Calu3 (cell line): ENCODE data around the gene SNAP91. TPM values are rescaled to one million over a fixed set of nuclear protein-coding genes. Genes with fewer than 3 reads are reported as not detected.

Experiments used
- BruUV-seq: library from RNA; stranded (reverse); fragments of 400-500 nt; replicated peaks from 2 replicates; lab custom pipeline; 2021; lab: Mats Ljungman, UMichigan
- CTCF ChIA-PET: fragments of 300-600 bp; sonication (Branson Sonifier 250); formaldehyde crosslinking; loops from one replicate; lab custom pipeline; 2022; ENCODE audit warnings: antibody characterized with exemption; lab: Charles Lee
- DNase-seq: peaks from one replicate; pipeline ENCODE4 v3.0.0; 2022
- H3K27ac Mint-ChIP-seq: one replicate; pipeline ENCODE4 v1.8.0; 2022; ENCODE audit warnings: mixed read lengths; ENCODE audit not compliant: unreplicated experiment
- H3K27me3 Mint-ChIP-seq: one replicate; pipeline ENCODE4 v1.8.0; 2022; ENCODE audit warnings: mixed read lengths; ENCODE audit not compliant: unreplicated experiment
- H3K36me3 Mint-ChIP-seq: one replicate; pipeline ENCODE4 v1.8.0; 2022; ENCODE audit warnings: mild to moderate bottlenecking, moderate library complexity, mixed read lengths; ENCODE audit not compliant: insufficient read depth, unreplicated experiment
- H3K4me1 Mint-ChIP-seq: one replicate; pipeline ENCODE4 v1.8.0; 2022; ENCODE audit warnings: mild to moderate bottlenecking, low read depth, mixed read lengths; ENCODE audit not compliant: unreplicated experiment
- H3K4me3 Mint-ChIP-seq: one replicate; pipeline ENCODE4 v1.8.0; 2022; ENCODE audit warnings: mild to moderate bottlenecking, low read depth, moderate library complexity, mixed read lengths; ENCODE audit not compliant: unreplicated experiment
- H3K9me3 Mint-ChIP-seq: one replicate; pipeline ENCODE4 v1.8.0; 2022; ENCODE audit warnings: low read depth, mixed read lengths; ENCODE audit not compliant: unreplicated experiment
- intact Hi-C: fragments of 100-400 bp; cut with micrococcal nuclease; formaldehyde crosslinking; loops from one replicate; pipeline ENCODE4 v1.10.0; 2022; ENCODE audit not compliant: unreplicated experiment
- total RNA-seq: library from RNA; stranded (reverse); gene quantifications from 2 replicates; pipeline ENCODE4 v1.2.3, GENCODE V29; 2022
- TF ChIP-seq, protein P1 (sequence below): fragments of 200-600 bp; IDR thresholded peaks from one replicate; pipeline ENCODE4 v1.8.0; 2022; ENCODE audit warnings: antibody characterized with exemption; ENCODE audit not compliant: unreplicated experiment

Gene SNAP91
- total RNA-seq, 1 experiment from 2014 or later, result not detected

GRCh38 chr6:83685481-83685880, 23.4 kb downstream of the SNAP91 start:
- Mint-ChIP-seq H3K4me3 (no peak overlapping the region), H3K36me3 (no peaks in the 10 kb centered on the region), H3K27me3 (peaks cover 7% of the 10 kb centered on the region), H3K4me1 (no peaks in the 10 kb centered on the region), H3K9me3 (peaks cover 4% of the 10 kb centered on the region), H3K27ac (no peak overlapping the region)
- no TSS peak for BruUV-seq
- TF ChIP-seq, protein P1, sequence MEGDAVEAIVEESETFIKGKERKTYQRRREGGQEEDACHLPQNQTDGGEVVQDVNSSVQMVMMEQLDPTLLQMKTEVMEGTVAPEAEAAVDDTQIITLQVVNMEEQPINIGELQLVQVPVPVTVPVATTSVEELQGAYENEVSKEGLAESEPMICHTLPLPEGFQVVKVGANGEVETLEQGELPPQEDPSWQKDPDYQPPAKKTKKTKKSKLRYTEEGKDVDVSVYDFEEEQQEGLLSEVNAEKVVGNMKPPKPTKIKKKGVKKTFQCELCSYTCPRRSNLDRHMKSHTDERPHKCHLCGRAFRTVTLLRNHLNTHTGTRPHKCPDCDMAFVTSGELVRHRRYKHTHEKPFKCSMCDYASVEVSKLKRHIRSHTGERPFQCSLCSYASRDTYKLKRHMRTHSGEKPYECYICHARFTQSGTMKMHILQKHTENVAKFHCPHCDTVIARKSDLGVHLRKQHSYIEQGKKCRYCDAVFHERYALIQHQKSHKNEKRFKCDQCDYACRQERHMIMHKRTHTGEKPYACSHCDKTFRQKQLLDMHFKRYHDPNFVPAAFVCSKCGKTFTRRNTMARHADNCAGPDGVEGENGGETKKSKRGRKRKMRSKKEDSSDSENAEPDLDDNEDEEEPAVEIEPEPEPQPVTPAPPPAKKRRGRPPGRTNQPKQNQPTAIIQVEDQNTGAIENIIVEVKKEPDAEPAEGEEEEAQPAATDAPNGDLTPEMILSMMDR, result no peak
- CTCF ChIA-PET, result no interaction called here
- intact Hi-C loops, result no loop called here
- DNase-seq, result no peak

GRCh38 chr6:83677791-83678190, 31.1 kb downstream of the SNAP91 start:
- H3K4me1 Mint-ChIP-seq, result no peaks in the 10 kb centered on the region
- H3K27ac Mint-ChIP-seq, result no peak overlapping the region
- CTCF ChIA-PET, result no interaction called here
- TF ChIP-seq, protein P1, result no peak
- BruUV-seq, result no TSS peak
- H3K36me3 Mint-ChIP-seq, result no peaks in the 10 kb centered on the region
- peaks cover 4% of the 10 kb centered on the region for H3K27me3 Mint-ChIP-seq
- no peak overlapping the region for H3K4me3 Mint-ChIP-seq
- peaks cover 2% of the 10 kb centered on the region for H3K9me3 Mint-ChIP-seq
- no peak for DNase-seq
- intact Hi-C loops, result no loop called here

- TF ChIP-seq, protein P1, result no peak
- Mint-ChIP-seq H3K36me3 (no peaks in the 10 kb centered on the region), H3K27me3 (no peaks in the 10 kb centered on the region), H3K27ac (no peak overlapping the region), H3K4me1 (no peaks in the 10 kb centered on the region), H3K4me3 (no peak overlapping the region), H3K9me3 (no peaks in the 10 kb centered on the region)
- no peak for DNase-seq
- intact Hi-C loops, result no loop called here
- CTCF ChIA-PET, result no interaction called here
- no TSS peak for BruUV-seq
These were observed 70.9 kb downstream of the SNAP91 start for GRCh38 chr6:83637953-83638352.

- TF ChIP-seq, protein P1, result no peak
- no peak overlapping the region for H3K4me3 Mint-ChIP-seq
- no peaks in the 10 kb centered on the region for H3K36me3 Mint-ChIP-seq
- H3K27me3 Mint-ChIP-seq, result no peaks in the 10 kb centered on the region
- BruUV-seq, result no TSS peak
- no peaks in the 10 kb centered on the region for H3K4me1 Mint-ChIP-seq
- no peaks in the 10 kb centered on the region for H3K9me3 Mint-ChIP-seq
- H3K27ac Mint-ChIP-seq, result no peak overlapping the region
- CTCF ChIA-PET, result no interaction called here
- intact Hi-C loops, result no loop called here
- no peak for DNase-seq
These were observed 72.1 kb downstream of the SNAP91 start for GRCh38 chr6:83636800-83637199.
